SJSA1 (cell line): ENCODE data around the gene DHRS9. TPM values are rescaled to one million over a fixed set of nuclear protein-coding genes. Genes with fewer than 3 reads are reported as not detected.

Experiments
- DNase-seq, 2 experiments: peaks; one replicate each; pipeline ENCODE4 v3.0.0-alpha.2; 2015 to 2020; ENCODE audit warnings: low spot score in 2 of 2, low read depth in 1 of 2
- H3K27ac ChIP-seq: fragments of 250-450 bp; sonication (Bioruptor Pico); 2 replicates; pipeline ENCODE4 v1.5.1; 2020; ENCODE audit warnings: mild to moderate bottlenecking, moderate library complexity
- H3K27me3 ChIP-seq: fragments of 250-450 bp; sonication (Bioruptor Pico); replicated peaks from 2 replicates; pipeline ENCODE4 v1.5.1; 2020; ENCODE audit warnings: mild to moderate bottlenecking, moderate library complexity
- H3K36me3 ChIP-seq: fragments of 250-450 bp; sonication (Bioruptor Pico); 2 replicates; pipeline ENCODE4 v1.5.1; 2020; ENCODE audit warnings: mild to moderate bottlenecking
- H3K4me1 ChIP-seq: fragments of 250-450 bp; sonication (Bioruptor Pico); replicated peaks from 2 replicates; pipeline ENCODE4 v1.6.1; 2021; ENCODE audit warnings: mild to moderate bottlenecking
- H3K4me3 ChIP-seq: fragments of 250-450 bp; sonication (Bioruptor Pico); 2 replicates; pipeline ENCODE4 v1.5.1; 2020; ENCODE audit warnings: mild to moderate bottlenecking
- H3K9me3 ChIP-seq: fragments of 250-450 bp; sonication (Bioruptor Pico); replicated peaks from 2 replicates; pipeline ENCODE4 v1.5.1; 2020; ENCODE audit warnings: mild to moderate bottlenecking
- total RNA-seq: library from RNA; depleted of rRNA; stranded (reverse); fragments of >200 nt; shearing (Covaris generic); gene quantifications from 2 replicates; pipeline ENCODE4 v1.2.3, GENCODE V29; 2014

DHRS9 gene
- total RNA-seq, 1 experiment from 2014 or later = 0.11 TPM

DNA sequence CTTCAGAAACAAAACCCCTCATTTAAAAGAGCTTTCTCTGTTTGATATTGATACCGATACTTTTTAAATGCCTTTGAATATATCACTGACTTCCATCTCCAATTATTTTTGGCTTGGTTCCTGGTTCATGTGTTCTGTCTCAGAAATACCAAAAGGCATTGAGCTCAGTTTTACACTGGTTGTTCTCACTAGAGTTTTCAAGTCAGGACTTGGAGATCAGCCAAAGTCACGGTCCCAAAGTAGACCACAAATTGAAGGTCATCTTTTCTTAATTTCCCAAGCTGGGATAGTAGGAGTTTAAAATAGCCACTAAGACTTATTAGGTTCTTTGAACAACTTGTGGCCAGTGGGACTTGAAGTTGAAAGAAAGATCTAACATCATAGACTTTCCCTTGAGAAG lies 24.2 kb downstream of the DHRS9 start:
- no peak for DNase-seq
- no peak overlapping the region for H3K27ac ChIP-seq
- H3K9me3 ChIP-seq = no peaks in the 10 kb centered on the region
- H3K4me1 ChIP-seq = peaks cover 11% of the 10 kb centered on the region
- no peak overlapping the region for H3K4me3 ChIP-seq
- H3K27me3 ChIP-seq = no peaks in the 10 kb centered on the region
- H3K36me3 ChIP-seq = no peaks in the 10 kb centered on the region

DNA sequence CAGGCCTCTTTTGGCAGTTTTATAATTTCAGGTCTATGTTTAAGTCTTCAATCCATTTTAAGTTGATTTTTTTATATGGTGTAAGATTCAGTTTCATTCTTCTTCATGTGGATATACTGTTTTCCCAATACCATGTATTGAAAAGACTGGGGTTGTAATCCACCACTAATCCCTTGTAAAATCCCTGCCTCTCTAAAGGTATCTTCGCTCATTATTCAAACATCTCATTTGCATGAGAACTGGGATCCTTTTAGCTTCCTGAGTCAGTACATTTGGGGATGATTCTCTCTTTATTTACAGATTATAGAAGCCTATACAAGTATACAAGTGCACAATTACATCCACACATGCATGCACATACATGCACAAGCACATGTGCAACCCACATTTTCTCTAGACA lies 25.3 kb downstream of the DHRS9 start:
- peaks cover 11% of the 10 kb centered on the region for H3K4me1 ChIP-seq

DNA sequence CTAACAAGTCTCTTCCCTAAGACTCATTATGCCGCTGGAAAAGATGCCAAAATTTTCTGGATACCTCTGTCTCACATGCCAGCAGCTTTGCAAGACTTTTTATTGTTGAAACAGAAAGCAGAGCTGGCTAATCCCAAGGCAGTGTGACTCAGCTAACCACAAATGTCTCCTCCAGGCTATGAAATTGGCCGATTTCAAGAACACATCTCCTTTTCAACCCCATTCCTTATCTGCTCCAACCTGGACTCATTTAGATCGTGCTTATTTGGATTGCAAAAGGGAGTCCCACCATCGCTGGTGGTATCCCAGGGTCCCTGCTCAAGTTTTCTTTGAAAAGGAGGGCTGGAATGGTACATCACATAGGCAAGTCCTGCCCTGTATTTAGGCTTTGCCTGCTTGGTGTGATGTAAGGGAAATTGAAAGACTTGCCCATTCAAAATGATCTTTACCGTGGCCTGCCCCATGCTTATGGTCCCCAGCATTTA lies 26.3 kb downstream of the DHRS9 start:
- no peak overlapping the region for H3K27ac ChIP-seq
- no peaks in the 10 kb centered on the region for H3K9me3 ChIP-seq
- no peaks in the 10 kb centered on the region for H3K36me3 ChIP-seq
- peak; percentile 76 to 77 for DNase-seq
- peaks cover 11% of the 10 kb centered on the region for H3K4me1 ChIP-seq
- no peak overlapping the region for H3K4me3 ChIP-seq
- no peaks in the 10 kb centered on the region for H3K27me3 ChIP-seq

More for the DNA sequence above, 25.3 kb downstream of the DHRS9 start:
- no peak for DNase-seq
- H3K27me3 ChIP-seq = no peaks in the 10 kb centered on the region
- H3K9me3 ChIP-seq = no peaks in the 10 kb centered on the region
- no peaks in the 10 kb centered on the region for H3K36me3 ChIP-seq
- no peak overlapping the region for H3K27ac ChIP-seq
- H3K4me3 ChIP-seq = no peak overlapping the region

DNA sequence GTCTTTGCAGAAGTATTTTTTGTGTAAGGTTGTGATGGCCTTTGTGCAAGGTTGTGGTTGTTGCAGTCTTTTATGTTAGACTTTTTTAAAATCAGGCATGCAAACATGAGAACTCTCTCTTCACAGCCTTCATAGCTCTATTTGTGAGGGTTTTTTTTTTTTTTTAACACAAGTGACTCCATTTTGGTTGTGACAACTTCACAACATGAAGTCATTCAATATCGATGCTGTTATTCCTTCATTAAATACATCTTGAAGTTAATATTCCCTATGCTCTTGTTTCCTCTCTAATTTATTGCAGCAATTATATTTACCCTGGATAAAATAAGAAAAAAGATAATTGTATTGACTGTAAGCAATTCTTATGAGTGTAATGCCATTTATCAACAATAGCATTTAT lies 35.5 kb downstream of the DHRS9 start:
- H3K27me3 ChIP-seq = 0 out of 2 replicates have a peak, but pooled peaks cover 7% of the 10 kb centered on the region
- no peaks in the 10 kb centered on the region for H3K36me3 ChIP-seq

GRCh38 chr2:169105476-169105875 lies 36.1 kb downstream of the DHRS9 start:
- no peak for DNase-seq
- H3K4me3 ChIP-seq = no peak overlapping the region
- no peaks in the 10 kb centered on the region for H3K36me3 ChIP-seq
- no peaks in the 10 kb centered on the region for H3K4me1 ChIP-seq
- no peak overlapping the region for H3K27ac ChIP-seq
- H3K9me3 ChIP-seq = no peaks in the 10 kb centered on the region
- H3K27me3 ChIP-seq = 0 out of 2 replicates have a peak, but pooled peaks cover 7% of the 10 kb centered on the region

More for the DNA sequence above, 35.5 kb downstream of the DHRS9 start:
- no peak for DNase-seq
- H3K4me3 ChIP-seq = no peak overlapping the region
- H3K9me3 ChIP-seq = no peaks in the 10 kb centered on the region
- no peak overlapping the region for H3K27ac ChIP-seq
- no peaks in the 10 kb centered on the region for H3K4me1 ChIP-seq

- H3K27ac ChIP-seq = no peak overlapping the region
- no peak for DNase-seq
- H3K36me3 ChIP-seq = no peaks in the 10 kb centered on the region
- H3K9me3 ChIP-seq = no peaks in the 10 kb centered on the region
- no peaks in the 10 kb centered on the region for H3K4me1 ChIP-seq
- H3K27me3 ChIP-seq = 0 out of 2 replicates have a peak, but pooled peaks cover 7% of the 10 kb centered on the region
- H3K4me3 ChIP-seq = no peak overlapping the region
Measured at GRCh38 chr2:169106134-169106533, 36.8 kb downstream of the DHRS9 start.

- H3K9me3 ChIP-seq = no peaks in the 10 kb centered on the region
- H3K27ac ChIP-seq = no peak overlapping the region
- 0 out of 2 replicates have a peak, but pooled peaks cover 7% of the 10 kb centered on the region for H3K27me3 ChIP-seq
- H3K4me1 ChIP-seq = no peaks in the 10 kb centered on the region
- no peak overlapping the region for H3K4me3 ChIP-seq
- no peak for DNase-seq
- no peaks in the 10 kb centered on the region for H3K36me3 ChIP-seq
Measured at GRCh38 chr2:169106563-169107545, 37.5 kb downstream of the DHRS9 start.

DNA sequence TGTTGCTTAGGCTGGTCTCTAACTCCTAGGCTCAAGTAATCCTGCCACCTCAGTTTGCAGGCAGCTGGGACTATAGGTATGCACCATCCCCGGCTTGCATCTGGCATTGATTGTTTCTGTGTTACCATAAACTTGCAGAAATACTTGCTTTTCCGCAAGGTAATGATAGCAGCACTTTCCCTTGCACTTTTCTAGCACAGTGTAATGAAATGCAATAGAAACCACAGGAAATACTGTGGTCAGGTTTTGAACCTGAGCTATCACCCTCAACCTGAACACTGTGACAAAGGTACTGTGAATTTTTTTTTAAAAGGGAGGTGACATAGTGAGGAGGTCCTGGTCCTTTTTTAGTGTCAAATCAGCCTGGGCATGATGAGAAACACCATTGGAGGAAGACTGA lies 38.3 kb downstream of the DHRS9 start:
- no peaks in the 10 kb centered on the region for H3K4me1 ChIP-seq
- no peak overlapping the region for H3K4me3 ChIP-seq
- no peak for DNase-seq
- no peaks in the 10 kb centered on the region for H3K9me3 ChIP-seq
- H3K27me3 ChIP-seq = 0 out of 2 replicates have a peak, but pooled peaks cover 7% of the 10 kb centered on the region
- no peak overlapping the region for H3K27ac ChIP-seq
- no peaks in the 10 kb centered on the region for H3K36me3 ChIP-seq

DNA sequence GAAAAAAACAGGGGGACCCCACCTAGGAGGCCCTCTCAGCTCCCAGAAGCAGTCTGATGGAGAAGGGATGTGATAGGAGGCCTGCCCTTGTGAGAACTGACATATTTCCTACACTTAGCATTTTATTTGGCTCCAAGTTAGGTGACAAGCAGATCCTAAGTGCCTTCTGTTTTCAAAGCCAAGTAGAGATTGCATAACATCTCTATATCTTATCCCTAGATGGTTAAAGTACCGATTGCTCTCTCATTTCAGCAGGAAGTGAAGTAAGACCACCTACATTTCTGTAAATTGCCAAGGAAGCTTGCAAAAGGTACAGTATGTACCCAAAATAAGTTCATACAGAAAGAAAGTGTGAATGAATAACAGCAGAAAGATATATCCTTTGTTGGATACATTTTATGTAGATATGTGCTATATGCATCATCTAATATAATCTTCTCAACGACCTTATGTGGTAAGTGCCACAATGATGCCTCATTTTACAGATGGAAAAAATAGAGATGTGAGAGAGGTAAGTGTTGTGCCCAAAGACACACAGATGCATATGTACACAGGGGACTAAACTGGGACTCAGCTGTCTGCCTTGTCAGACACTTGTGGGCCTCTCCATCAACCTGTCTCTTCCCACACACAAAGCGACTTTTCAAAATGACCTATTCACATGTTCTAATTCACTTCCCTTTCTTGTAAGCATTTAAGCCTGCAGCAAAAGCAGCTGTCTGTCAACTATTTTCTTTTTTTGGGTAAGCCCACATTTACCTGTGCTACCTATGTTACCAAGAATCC lies 38.9 kb downstream of the DHRS9 start:
- no peak for DNase-seq
- no peak overlapping the region for H3K4me3 ChIP-seq
- no peak overlapping the region for H3K27ac ChIP-seq
- H3K36me3 ChIP-seq = no peaks in the 10 kb centered on the region
- H3K9me3 ChIP-seq = no peaks in the 10 kb centered on the region
- no peaks in the 10 kb centered on the region for H3K4me1 ChIP-seq
- H3K27me3 ChIP-seq = 0 out of 2 replicates have a peak, but pooled peaks cover 7% of the 10 kb centered on the region

- DNase-seq = peak; percentile 48 to 77
- no peak overlapping the region for H3K4me3 ChIP-seq
- no peaks in the 10 kb centered on the region for H3K9me3 ChIP-seq
- 0 out of 2 replicates have a peak, but pooled peaks cover 7% of the 10 kb centered on the region for H3K27me3 ChIP-seq
- H3K27ac ChIP-seq = no peak overlapping the region
- H3K4me1 ChIP-seq = no peaks in the 10 kb centered on the region
- H3K36me3 ChIP-seq = no peaks in the 10 kb centered on the region
Measured at GRCh38 chr2:169109502-169110409, 40.4 kb downstream of the DHRS9 start.

GRCh38 chr2:169110419-169110818 lies 41.1 kb downstream of the DHRS9 start:
- H3K4me1 ChIP-seq = no peaks in the 10 kb centered on the region
- DNase-seq = no peak
- no peak overlapping the region for H3K27ac ChIP-seq
- H3K4me3 ChIP-seq = no peak overlapping the region
- 0 out of 2 replicates have a peak, but pooled peaks cover 7% of the 10 kb centered on the region for H3K27me3 ChIP-seq
- no peaks in the 10 kb centered on the region for H3K36me3 ChIP-seq
- no peaks in the 10 kb centered on the region for H3K9me3 ChIP-seq

GRCh38 chr2:169110916-169111315 lies 41.6 kb downstream of the DHRS9 start:
- H3K27ac ChIP-seq = no peak overlapping the region
- no peaks in the 10 kb centered on the region for H3K36me3 ChIP-seq
- no peak for DNase-seq
- H3K4me3 ChIP-seq = no peak overlapping the region
- no peaks in the 10 kb centered on the region for H3K9me3 ChIP-seq
- no peaks in the 10 kb centered on the region for H3K4me1 ChIP-seq
- H3K27me3 ChIP-seq = 0 out of 2 replicates have a peak, but pooled peaks cover 7% of the 10 kb centered on the region

DNA sequence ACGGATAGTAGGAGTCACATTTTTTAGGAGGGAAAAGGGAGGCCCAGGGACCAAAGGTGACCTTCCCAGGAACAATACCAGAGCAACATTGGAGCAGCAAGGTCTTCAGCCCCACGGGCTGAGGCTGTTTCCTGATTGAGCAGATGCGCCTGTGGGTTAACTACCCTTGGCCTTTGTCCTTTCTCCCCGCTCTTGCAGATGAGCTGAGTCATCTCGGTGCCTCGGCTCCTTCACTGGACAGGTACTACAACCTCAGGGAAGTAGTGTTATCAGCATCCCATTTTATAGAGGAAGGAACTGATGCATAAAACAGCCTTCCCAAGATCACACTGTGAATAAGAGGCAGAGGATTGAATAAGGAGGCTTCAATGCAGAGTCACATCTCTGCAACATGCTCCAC lies 43.5 kb downstream of the DHRS9 start:
- H3K27ac ChIP-seq = no peak overlapping the region
- no peak overlapping the region for H3K4me3 ChIP-seq
- 0 out of 2 replicates have a peak, but pooled peaks cover 7% of the 10 kb centered on the region for H3K27me3 ChIP-seq
- no peaks in the 10 kb centered on the region for H3K36me3 ChIP-seq
- no peak for DNase-seq
- no peaks in the 10 kb centered on the region for H3K9me3 ChIP-seq
- H3K4me1 ChIP-seq = no peaks in the 10 kb centered on the region
